Thyroid gland (tissue), 4 donors: ENCODE results near the gene PREPL. TPM values are rescaled to one million over a fixed set of nuclear protein-coding genes. Genes with fewer than 3 reads are reported as not detected.

Experiments used
- DNase-seq, 2 donors: peaks; one replicate each; pipeline ENCODE4 v3.0.0-alpha.2; 2019
- H3K27ac ChIP-seq, 3 donors: fragments of 200-600 bp; sonication (generic); 1 replicate in 2 of 3; 2 replicates in 1 of 3; pipeline ENCODE4 v1.5.1; 2016 to 2019; ENCODE audit warnings: mild to moderate bottlenecking in 1 of 3, moderate library complexity in 1 of 3
- H3K27me3 ChIP-seq: fragments of 200-600 bp; sonication (generic); one replicate; pipeline ENCODE4 v1.5.1; 2019
- H3K36me3 ChIP-seq, 2 donors: fragments of 200-600 bp; sonication (generic); one replicate each; pipeline ENCODE4 v1.5.1; 2016 to 2019
- H3K4me1 ChIP-seq, 2 donors: fragments of 200-600 bp; sonication (generic); one replicate each; pipeline ENCODE4 v1.5.1; 2017 to 2019
- H3K4me3 ChIP-seq, 3 donors: fragments of 200-600 bp; sonication (generic); replicated peaks in 1 of 3; 1 replicate in 2 of 3; 2 replicates in 1 of 3; pipeline ENCODE4 v1.5.1; 2016; ENCODE audit warnings: mild to moderate bottlenecking in 1 of 3
- H3K9me3 ChIP-seq: fragments of 200-600 bp; sonication (generic); one replicate; pipeline ENCODE4 v1.5.1; 2017
- POLR2A ChIP-seq, 2 donors: fragments of 450-650 bp; IDR thresholded peaks; one replicate each; pipeline ENCODE4 v1.6.1; 2017; ENCODE audit warnings: antibody characterized with exemption in 2 of 2, mild to moderate bottlenecking in 2 of 2, moderate library complexity in 1 of 2
- WGBS, 2 donors: methylation state at CpG; one replicate each; pipeline ENCODE4 v1.1.5; 2017; 5-methylcytosine and 5-hydroxymethylcytosine counted together
- intact Hi-C: fragments of 100-400 bp; cut with DNase I; formaldehyde crosslinking; loops from one replicate; pipeline ENCODE4 v1.15.1; 2023
- total RNA-seq, 4 donors: library from RNA; depleted of rRNA; stranded (reverse); fragments of >200 nt; gene quantifications; one replicate each; pipeline ENCODE4 v1.2.3, GENCODE V29; 2016
- TF ChIP-seq, protein P1 (sequence below), 6 experiments: fragments of 200-600 bp in 3 of 6; fragments of 450-650 bp in 3 of 6; sonication (generic) in 3 of 6; IDR thresholded peaks; one replicate each; pipeline ENCODE4 v1.5.1; 2016 to 2019; ENCODE audit warnings: antibody characterized with exemption in 6 of 6, mild to moderate bottlenecking in 2 of 6, inconsistent platforms in 1 of 6, moderate library complexity in 1 of 6

Gene PREPL
- 10 to 100 TPM; 70.0 to 93.2 (median 72.3) TPM for total RNA-seq

DNA sequence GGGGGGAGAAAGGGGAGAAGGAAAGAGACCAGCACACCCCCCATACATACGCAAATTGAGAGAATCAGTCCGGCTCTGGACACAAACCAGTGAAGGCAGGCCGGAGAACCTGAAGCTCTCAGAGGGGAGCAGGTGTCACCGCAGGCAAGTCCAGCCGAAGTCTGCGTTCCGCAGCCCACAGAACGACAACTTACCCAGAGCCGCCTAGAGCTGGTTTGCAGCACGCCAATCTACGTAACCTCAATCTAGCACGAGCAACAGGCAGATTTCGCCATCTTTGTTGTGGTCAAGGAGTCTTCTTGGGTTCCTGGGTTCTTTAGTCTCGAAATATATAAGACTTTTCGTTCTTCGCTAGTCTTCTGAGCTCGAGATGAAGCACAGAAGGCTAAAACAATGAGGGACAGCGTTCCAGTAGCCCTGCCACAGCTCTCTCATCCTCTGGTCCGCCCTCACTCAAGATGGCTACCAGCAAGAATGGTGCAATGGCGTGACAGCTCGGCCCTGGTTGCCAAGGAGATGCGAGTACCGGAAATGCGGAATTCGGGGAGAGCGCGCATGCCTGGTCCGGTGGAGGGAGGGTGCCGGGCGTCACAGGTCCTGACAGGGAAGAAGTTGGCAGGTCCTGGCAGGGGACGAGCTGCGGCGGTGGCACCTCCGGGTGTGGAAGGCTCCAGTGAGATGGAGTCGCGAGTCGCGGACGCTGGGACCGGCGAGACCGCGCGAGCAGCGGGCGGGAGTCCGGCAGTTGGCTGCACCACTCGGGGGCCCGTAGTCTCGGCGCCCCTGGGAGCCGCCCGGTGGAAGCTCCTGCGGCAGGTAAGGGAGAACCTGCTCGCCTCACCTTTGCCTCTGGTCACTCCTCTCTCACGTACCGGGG is at the start of gene PREPL, which contains the start of gene CAMKMT:
Gene PREPL (minus strand): TSS at position 165 of the 877 bp plus-strand sequence. CDS start 15,152 bp downstream, outside the sequence.
Gene CAMKMT (plus strand): TSS at position 618 of the 877 bp plus-strand sequence.
- intact Hi-C loops, result no loop called here
- DNase-seq, result peak; percentile 99

DNA sequence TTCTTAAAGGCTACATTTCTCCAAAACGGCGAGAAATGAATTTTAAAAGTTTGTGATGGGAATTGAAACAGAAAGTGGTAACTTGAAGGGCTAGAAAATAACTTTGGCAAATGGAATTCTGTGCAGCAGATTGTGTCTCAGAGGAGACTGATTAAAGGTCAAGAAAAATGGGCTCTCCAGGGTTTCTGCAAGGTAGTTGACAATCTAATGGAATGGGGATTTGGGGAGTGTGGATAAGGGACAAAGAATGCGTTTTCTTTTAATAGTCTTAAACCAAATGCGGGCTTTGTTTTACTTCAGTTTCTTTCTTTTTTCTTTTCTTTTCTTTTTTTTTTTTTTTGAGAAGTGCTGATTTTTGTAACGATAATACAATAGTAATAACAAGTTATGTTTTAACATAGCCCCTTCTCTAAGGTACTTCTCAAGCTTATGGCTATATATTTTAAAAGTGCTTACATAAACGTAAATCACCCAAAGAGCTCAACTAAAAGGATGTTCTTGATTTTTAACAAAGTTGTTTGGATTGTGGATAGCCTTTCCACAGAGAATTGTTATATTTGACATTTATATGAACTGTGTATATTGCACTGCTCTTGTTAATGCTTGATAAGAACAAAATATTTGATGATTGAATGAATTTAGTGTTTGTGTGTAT is 37.1 kb upstream of the PREPL start:
- Histone ChIP-seq H3K4me1 (no peaks in the 10 kb centered on the region), H3K4me3 (no peak overlapping the region), H3K9me3 (no peaks in the 10 kb centered on the region), H3K36me3 (no peaks in the 10 kb centered on the region), H3K27ac (no peak overlapping the region), H3K27me3 (no peaks in the 10 kb centered on the region)
- intact Hi-C loops, result no loop called here
- DNase-seq, result no peak
- WGBS, 2 donors, result 71 to 83% methylated on average over 6 of the region's 6 CpGs
- TF ChIP-seq, protein P1, sequence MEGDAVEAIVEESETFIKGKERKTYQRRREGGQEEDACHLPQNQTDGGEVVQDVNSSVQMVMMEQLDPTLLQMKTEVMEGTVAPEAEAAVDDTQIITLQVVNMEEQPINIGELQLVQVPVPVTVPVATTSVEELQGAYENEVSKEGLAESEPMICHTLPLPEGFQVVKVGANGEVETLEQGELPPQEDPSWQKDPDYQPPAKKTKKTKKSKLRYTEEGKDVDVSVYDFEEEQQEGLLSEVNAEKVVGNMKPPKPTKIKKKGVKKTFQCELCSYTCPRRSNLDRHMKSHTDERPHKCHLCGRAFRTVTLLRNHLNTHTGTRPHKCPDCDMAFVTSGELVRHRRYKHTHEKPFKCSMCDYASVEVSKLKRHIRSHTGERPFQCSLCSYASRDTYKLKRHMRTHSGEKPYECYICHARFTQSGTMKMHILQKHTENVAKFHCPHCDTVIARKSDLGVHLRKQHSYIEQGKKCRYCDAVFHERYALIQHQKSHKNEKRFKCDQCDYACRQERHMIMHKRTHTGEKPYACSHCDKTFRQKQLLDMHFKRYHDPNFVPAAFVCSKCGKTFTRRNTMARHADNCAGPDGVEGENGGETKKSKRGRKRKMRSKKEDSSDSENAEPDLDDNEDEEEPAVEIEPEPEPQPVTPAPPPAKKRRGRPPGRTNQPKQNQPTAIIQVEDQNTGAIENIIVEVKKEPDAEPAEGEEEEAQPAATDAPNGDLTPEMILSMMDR (IDR thresholded peaks at IDR 0.05), result no peak
- no peak for TF ChIP-seq POLR2A (IDR thresholded peaks at IDR 0.05)

More for the DNA sequence above, at the start of gene PREPL, which contains the start of gene CAMKMT:
- Histone ChIP-seq H3K9me3 (no peaks in the 10 kb centered on the region), H3K4me3 (peak within 1 kb of the TSS; percentile 82 to 91 (median 90)), H3K27me3 (no peaks in the 10 kb centered on the region), H3K36me3 (no peaks in the 10 kb centered on the region), H3K4me1 (peaks cover 23 to 26% of the 10 kb centered on the region in 2 donors), H3K27ac (peak within 1 kb of the TSS; percentile 97 to 99 (median 98))
- peak; percentile 80 to 87 for TF ChIP-seq POLR2A (IDR thresholded peaks at IDR 0.05)
- TF ChIP-seq, protein P1 (IDR thresholded peaks at IDR 0.05), result peak in 1 of 6 experiments; percentile 11
- 1% methylated on average over 29 to 39 of the region's 57 CpGs for WGBS, 2 donors

DNA sequence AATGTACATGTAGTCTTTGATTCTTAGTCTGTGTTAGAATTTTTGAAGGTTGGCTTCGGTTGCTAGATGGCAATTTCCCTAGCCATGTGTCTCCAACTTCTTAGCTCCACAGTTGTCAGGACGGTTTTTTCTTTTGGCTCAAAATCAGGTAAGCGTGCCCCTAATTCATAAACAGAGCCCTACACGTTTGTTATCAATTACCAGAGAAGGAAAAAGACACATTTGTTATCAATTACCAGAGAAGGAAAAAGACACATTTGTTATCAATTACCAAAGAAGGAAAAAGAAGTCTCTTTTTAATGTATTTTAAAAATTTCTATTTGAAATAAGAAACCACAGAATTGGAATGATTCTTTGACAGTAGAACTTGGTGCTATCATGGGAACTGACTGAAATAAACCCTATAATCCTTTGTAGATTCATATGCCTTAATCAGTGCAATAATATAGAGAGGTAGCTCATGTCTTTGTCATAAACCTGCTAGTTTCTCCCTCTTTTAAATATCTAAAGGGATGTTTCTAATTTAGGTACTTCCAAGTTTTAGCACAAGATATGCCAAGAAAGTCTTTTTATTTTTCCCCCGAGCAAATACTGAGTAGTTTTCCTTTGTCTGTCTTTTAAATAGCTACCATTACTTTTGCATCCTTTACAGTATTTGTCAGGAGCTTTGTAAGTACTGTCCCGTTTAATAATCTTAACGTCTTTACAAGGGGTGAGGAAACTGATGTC is 36.3 kb upstream of the PREPL start:
- DNase-seq, result no peak
- H3K27me3 ChIP-seq, result no peaks in the 10 kb centered on the region
- H3K4me3 ChIP-seq, result no peak overlapping the region
- WGBS, 2 donors, result 53 to 56% methylated on average over 7 of the region's 7 CpGs
- H3K36me3 ChIP-seq, result no peaks in the 10 kb centered on the region
- no peak for TF ChIP-seq POLR2A (IDR thresholded peaks at IDR 0.05)
- TF ChIP-seq, protein P1 (IDR thresholded peaks at IDR 0.05), result no peak
- no peak overlapping the region for H3K27ac ChIP-seq
- intact Hi-C loops, result no loop called here
- H3K9me3 ChIP-seq, result no peaks in the 10 kb centered on the region
- H3K4me1 ChIP-seq, result no peaks in the 10 kb centered on the region

GRCh38 chr2:44392338-44392943 is 31.1 kb upstream of the PREPL start:
- H3K4me3 ChIP-seq, result no peak overlapping the region
- H3K4me1 ChIP-seq, result no peaks in the 10 kb centered on the region
- H3K27me3 ChIP-seq, result no peaks in the 10 kb centered on the region
- no peaks in the 10 kb centered on the region for H3K36me3 ChIP-seq
- no peaks in the 10 kb centered on the region for H3K9me3 ChIP-seq
- no peak overlapping the region for H3K27ac ChIP-seq
- intact Hi-C loops, result no loop called here
- 57 to 61% methylated on average over 3 of the region's 3 CpGs for WGBS, 2 donors
- peak; percentile 42 to 52 for DNase-seq
- TF ChIP-seq POLR2A (IDR thresholded peaks at IDR 0.05), result no peak
- TF ChIP-seq, protein P1 (IDR thresholded peaks at IDR 0.05), result peak in 4 of 6 experiments; percentile 31 to 62 (median 52)
